CD4-positive, alpha-beta T cell treated with Interleukin-2 at 100 ng/mL for 4 hours (primary cell): ENCODE results near the gene MTRF1L.
A peak's percentile ranks its signal among the peaks of the same experiment; 100 is the strongest.
"Not testable (repeated sequence)": the region's sequence is repeated elsewhere in the genome, so short reads cannot be mapped to it uniquely, and the experiment has no call there.

Experiments
- DNase-seq: peaks from one replicate; pipeline ENCODE4 v3.0.0-alpha.2; 2020; ENCODE audit warnings: low spot score

MTRF1L gene

GRCh38 chr6:152969688-152970418 is 32.7 kb downstream of the MTRF1L start:
- DNase-seq: no peak

DNA sequence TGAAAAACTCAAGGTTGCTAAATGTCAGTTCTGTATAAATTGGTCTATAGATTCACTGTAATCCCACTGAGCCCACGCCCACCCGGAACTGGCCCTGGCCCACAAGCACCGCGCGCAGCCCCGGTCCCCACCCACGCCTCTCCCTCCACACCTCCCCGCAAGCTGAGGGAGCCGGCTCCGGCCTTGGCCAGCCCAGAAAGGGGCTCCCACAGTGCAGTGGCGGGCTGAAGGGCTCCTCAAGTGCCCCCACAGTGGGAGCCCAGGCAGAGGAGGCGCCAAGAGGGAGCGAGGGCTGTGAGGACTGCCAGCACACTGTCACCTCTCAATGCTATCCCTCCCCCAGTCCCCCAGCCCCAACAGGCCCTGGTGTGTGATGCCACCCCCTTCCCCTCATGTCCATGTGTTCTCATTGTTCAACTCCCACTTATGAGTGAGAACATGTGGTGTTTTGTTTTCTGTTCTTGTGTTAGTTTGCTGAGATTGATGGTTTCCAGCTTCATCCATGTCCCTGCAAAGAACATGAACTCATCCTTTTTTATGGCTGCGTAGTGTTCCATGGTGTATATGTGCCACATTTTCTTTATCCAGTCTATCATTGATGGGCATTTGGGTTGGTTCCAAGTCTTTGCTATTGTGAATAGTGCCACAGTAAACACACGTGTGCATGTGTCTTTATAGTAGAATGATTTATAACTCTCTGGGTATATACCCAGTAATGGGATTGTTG is 36.2 kb downstream of the MTRF1L start:
- not testable (repeated sequence) for DNase-seq

DNA sequence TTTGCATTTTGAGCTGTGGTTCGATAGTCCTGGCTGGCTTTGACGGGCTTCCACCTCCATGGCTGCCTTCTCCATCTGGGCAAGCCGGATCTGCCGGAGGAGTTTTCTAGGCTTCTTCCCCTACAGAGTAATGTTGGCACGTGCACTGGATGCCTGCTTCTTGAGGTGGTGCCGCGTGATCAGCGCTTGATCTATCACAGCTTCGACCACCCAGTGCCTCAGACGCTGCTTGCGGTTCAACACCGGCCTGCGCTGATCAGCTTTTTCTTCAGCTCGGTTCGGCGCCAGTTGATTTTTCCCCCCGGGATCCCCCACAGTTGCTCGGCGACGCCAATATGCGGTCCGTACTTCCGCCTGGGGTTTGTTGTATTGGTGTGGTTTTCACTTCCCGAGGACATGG is 43.2 kb downstream of the MTRF1L start:
- DNase-seq: no peak

DNA sequence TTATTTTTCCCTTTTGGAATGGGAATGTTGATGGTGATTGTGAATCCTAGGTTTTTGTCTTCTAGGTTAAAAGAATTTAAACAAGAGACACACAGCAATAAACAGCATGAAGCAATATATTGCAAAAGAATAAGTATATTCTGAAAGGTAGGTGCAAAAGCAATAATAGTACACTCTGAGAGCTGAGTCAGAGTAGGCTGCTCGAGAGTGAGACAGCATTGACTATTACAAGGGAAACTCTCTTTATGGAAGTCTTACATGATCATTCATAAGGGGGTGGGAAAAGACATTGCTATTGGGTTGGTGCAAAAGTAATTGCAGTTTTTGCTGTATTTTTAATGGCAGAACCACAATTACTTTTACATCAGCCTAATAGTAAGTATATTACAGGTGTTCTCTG is 44.7 kb downstream of the MTRF1L start:
- no peak for DNase-seq

GRCh38 chr6:152954443-152954842 is 48.1 kb downstream of the MTRF1L start:
- no peak for DNase-seq

- DNase-seq: no peak
Observed at GRCh38 chr6:152952866-152953509, 49.5 kb downstream of the MTRF1L start.

- DNase-seq: no peak
Observed at GRCh38 chr6:152952045-152952444, 50.5 kb downstream of the MTRF1L start.

DNA sequence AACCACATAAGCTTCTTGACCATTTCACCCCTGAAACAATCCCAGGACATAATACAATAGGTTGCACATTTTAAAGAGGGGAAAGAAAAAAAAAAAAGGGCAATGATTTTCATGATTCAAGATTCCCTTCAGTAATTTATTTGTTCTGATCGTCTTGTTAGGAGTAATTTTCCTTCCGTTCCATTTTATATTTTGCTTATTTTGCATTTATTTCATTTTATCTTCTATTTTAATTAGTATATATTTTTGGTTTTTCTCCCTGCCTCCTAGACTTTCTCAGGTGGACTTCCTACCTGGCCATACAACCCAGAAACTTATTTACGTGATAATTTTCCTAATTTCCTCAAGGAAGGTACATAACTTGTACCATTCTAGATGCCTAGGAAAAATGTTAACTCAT is 52.3 kb downstream of the MTRF1L start:
- no peak for DNase-seq

DNA sequence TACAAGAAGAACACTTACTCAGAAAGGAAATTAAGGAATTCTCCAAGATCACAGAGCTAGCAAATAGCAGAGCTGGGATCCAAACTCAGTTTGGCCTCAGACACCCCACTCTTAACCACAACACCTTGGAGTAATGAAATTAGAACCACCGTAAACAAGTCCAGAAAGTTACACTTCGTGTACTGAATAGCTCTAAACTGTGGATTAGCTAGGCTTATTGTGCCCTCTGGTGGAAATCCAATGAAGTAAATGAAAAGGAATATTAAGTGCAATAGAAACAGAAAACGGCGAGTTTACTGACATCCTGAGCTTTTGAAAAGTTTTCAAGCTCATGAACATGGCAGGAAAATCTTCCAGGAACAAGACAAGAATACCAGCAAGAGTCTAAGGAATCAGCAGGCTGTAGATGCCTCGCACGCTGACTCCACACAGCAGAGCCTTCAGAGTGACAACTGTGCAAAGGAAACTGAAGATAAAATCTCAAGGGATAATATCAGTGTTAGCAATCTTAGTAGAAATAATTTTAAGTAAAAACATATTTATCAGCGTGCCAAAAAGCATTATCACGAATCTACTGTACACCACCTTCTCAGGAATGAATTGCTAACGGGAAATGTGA is 54.2 kb downstream of the MTRF1L start:
- DNase-seq: peak; percentile 55

DNA sequence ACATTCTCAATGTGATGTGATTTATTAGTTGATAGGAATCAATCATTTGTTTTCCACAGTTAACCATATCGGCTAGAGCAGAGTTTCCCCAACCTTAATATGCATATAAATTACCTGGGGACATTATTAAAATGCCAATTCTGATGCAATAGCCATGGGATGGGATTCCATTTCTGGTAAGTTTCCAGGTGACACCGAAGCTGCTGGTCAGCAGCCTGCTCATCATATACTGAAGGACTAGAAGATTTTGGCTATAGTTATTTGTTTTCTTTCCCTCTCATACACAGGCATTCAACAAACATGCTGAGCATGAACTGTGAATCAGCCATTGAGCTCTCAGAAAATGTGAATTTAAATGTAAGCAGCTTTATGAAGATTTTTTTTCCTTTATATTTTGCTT is 55.5 kb downstream of the MTRF1L start:
- no peak for DNase-seq

DNA sequence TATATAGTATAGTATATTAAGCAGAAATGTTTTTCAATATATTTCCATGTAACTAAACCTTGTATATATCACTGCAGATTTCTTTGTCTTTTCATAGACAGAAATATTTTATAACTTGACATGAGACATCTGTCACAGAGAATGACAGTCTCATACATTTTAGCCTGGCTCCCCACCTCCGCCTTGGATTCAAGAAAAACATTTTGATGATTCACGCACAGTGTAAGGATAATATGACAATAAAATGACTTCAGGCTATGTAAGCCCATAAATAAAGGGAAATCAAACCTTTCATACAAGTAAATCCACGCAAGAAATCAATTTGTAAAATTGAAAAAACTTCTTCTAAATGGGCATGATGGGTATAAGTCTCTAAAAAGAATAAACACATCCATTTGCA is 56.0 kb downstream of the MTRF1L start:
- no peak for DNase-seq

GRCh38 chr6:152943260-152943897 is 59.1 kb downstream of the MTRF1L start:
- DNase-seq: no peak

GRCh38 chr6:152942319-152942869 is 60.1 kb downstream of the MTRF1L start:
- no peak for DNase-seq

- no peak for DNase-seq
Observed at GRCh38 chr6:152941746-152942145, 60.8 kb downstream of the MTRF1L start.
